Neural cell (in vitro differentiated cells): Measurements from ENCODE around the gene MACO1.

Experiments
- CTCF ChIP-seq: fragments of 450-650 bp; IDR thresholded peaks from 2 replicates; pipeline ENCODE4 v1.5.1; 2014; ENCODE audit warnings: antibody characterized with exemption, mild to moderate bottlenecking, moderate library complexity; ENCODE audit not compliant: poor library complexity, severe bottlenecking
- MXI1 ChIP-seq: fragments of 450-650 bp; conservative IDR thresholded peaks from 2 replicates; pipeline ENCODE4 v1.6.1; 2014; ENCODE audit warnings: antibody characterized with exemption, mild to moderate bottlenecking; ENCODE audit not compliant: poor library complexity, severe bottlenecking
- POLR2AphosphoS5 ChIP-seq: IDR thresholded peaks from 2 replicates; pipeline ENCODE4 v1.6.1; 2012

GRCh38 chr1:25538191-25538767 is 107.6 kb downstream of the MACO1 start:
- TF ChIP-seq POLR2AphosphoS5 (no peak), CTCF (no peak), MXI1 (no peak)
